Esophagus squamous epithelium (tissue), 5 donors: ENCODE measurements around the gene NAB2. TPM values are rescaled to one million over a fixed set of nuclear protein-coding genes. Genes with fewer than 3 reads are reported as not detected.

ENCODE experiments used
- DNase-seq: peaks from one replicate; lab custom pipeline; 2025; lab: John Stamatoyannopoulos, UW
- H3K27ac ChIP-seq, 4 donors: fragments of 200-600 bp; sonication (generic); one replicate each; pipeline ENCODE4 v1.5.1; 2016 to 2019; ENCODE audit warnings: mild to moderate bottlenecking in 1 of 4
- H3K27me3 ChIP-seq, 4 donors: fragments of 200-600 bp; sonication (generic); 1 replicate in 3 of 4; 2 replicates in 1 of 4; pipeline versions ENCODE4 v1.5.1 to v1.6.0; 2017 to 2021; ENCODE audit warnings: antibody characterized with exemption in 1 of 4
- H3K36me3 ChIP-seq, 3 donors: fragments of 200-600 bp; sonication (generic); one replicate each; pipeline ENCODE4 v1.5.1; 2016 to 2019
- H3K4me1 ChIP-seq, 3 donors: fragments of 200-600 bp; sonication (generic); one replicate each; pipeline ENCODE4 v1.5.1; 2017 to 2019
- H3K4me3 ChIP-seq, 4 donors: fragments of 200-600 bp; sonication (generic); 1 replicate in 3 of 4; 2 replicates in 1 of 4; pipeline ENCODE4 v1.5.1; 2016 to 2019; ENCODE audit warnings: mild to moderate bottlenecking in 2 of 4, moderate library complexity in 1 of 4
- H3K9me3 ChIP-seq, 3 donors: fragments of 200-600 bp; sonication (generic); one replicate each; pipeline ENCODE4 v1.5.1; 2016 to 2019
- POLR2A ChIP-seq, 4 donors: fragments of 450-650 bp; IDR thresholded peaks; one replicate each; pipeline ENCODE4 v1.6.1; 2017; ENCODE audit warnings: antibody characterized with exemption in 4 of 4, mild to moderate bottlenecking in 4 of 4, moderate library complexity in 3 of 4
- WGBS, 2 donors: methylation state at CpG; one replicate each; pipeline ENCODE4 v1.1.5; 2018; 5-methylcytosine and 5-hydroxymethylcytosine counted together
- intact Hi-C: fragments of 100-400 bp; cut with DNase I; formaldehyde crosslinking; loops from one replicate; pipeline ENCODE4 v1.15.0; 2022
- total RNA-seq, 4 donors: library from RNA; depleted of rRNA; stranded (reverse); fragments of >200 nt; gene quantifications; one replicate each; pipeline ENCODE4 v1.1.0, GENCODE V29; 2016
- TF ChIP-seq, protein P1 (sequence below), 6 experiments: fragments of 450-650 bp in 4 of 6; fragments of 200-600 bp in 2 of 6; sonication (generic) in 2 of 6; IDR thresholded peaks; one replicate each; pipeline ENCODE4 v1.5.1; 2016 to 2019; ENCODE audit warnings: antibody characterized with exemption in 6 of 6, mild to moderate bottlenecking in 4 of 6, moderate library complexity in 4 of 6
- donor health status: DM: yes; HTN: yes; CAD: no.

Gene NAB2
- total RNA-seq, 4 donors from 2014 or later: 9.1 to 25.2 (median 13.3) TPM

DNA sequence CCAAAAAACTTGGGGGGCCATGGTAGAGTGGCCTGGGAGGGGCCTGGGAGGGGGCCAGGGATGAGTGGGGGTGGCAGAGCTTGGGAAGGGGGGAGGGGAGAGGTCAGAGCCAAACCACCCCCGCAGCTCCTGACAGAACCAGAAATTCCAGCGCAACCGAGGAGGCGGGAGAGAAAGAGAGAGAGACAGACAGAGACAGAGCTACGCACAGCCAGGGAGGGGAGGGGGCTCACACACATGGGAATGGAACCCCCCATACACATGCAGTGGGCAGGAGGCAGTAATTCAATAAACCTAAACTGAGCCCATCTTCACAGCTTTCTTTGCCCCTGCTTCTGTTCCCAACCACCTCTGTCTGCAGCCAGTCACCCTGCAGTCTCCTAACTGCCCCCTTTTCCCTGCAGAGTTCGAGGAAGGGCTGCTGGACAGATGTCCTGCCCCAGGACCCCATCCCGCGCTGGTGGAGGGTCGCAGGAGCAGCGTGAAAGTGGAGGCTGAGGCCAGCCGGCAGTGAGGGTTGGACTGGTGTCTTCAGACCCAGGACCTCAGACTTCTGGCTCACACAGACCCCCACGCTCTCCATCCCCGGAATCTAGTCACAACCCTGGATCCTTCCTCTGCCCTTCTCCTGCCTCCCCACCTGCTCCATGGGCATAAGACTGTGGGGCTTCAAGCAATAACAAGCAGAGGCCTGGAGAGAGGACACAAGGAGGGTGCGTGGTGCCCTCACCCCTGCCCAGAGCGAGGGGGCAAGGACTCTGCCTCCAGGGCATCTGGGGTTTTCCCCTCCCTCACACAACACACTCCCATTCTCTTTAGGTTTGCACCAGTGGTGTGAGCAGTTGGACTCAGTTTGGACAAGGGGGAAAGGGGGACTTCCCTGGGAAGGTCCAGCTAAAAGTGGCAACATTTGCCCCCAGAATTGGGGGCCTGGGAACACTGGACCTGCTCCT, 5.6 kb downstream of the NAB2 start:
- TF ChIP-seq, protein P1, sequence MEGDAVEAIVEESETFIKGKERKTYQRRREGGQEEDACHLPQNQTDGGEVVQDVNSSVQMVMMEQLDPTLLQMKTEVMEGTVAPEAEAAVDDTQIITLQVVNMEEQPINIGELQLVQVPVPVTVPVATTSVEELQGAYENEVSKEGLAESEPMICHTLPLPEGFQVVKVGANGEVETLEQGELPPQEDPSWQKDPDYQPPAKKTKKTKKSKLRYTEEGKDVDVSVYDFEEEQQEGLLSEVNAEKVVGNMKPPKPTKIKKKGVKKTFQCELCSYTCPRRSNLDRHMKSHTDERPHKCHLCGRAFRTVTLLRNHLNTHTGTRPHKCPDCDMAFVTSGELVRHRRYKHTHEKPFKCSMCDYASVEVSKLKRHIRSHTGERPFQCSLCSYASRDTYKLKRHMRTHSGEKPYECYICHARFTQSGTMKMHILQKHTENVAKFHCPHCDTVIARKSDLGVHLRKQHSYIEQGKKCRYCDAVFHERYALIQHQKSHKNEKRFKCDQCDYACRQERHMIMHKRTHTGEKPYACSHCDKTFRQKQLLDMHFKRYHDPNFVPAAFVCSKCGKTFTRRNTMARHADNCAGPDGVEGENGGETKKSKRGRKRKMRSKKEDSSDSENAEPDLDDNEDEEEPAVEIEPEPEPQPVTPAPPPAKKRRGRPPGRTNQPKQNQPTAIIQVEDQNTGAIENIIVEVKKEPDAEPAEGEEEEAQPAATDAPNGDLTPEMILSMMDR (IDR thresholded peaks at IDR 0.05): no peak
- TF ChIP-seq POLR2A (IDR thresholded peaks at IDR 0.05): no peak
- intact Hi-C loops: no loop called here
- no peaks in the 10 kb centered on the region for H3K9me3 ChIP-seq
- peaks cover 23 to 82% (median 35%) of the 10 kb centered on the region in 3 donors for H3K36me3 ChIP-seq
- H3K27me3 ChIP-seq: no peaks in the 10 kb centered on the region
- peaks cover 55 to 99% (median 66%) of the 10 kb centered on the region in 3 donors for H3K4me1 ChIP-seq
- no peak for DNase-seq
- H3K4me3 ChIP-seq: peak overlapping the region in 2 of 4 donors; percentile 6 to 38
- H3K27ac ChIP-seq: peak overlapping the region; percentile 76 to 100 (median 98)
- 24 to 43% methylated on average over 11 to 15 of the region's 15 CpGs for WGBS, 2 donors

DNA sequence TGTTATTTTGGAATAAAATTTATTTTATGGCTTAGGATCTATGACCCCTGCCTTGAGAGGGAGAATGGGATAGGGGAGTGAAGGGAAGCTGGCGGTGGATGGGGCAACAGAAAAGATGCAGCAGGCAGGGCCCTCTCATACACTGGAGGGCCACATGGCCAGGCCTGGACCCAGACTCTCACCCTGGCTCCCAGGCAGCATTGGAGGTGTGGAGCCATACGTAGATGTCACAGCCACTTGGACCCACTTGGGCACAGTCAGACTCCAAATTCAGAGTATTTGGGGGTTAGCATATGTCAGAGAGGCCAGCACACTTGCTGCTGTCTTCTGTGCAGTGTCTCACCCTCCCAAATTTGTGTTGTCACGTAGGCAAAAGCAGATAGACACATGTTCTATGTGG, 6.5 kb downstream of the NAB2 start:
- no peak for DNase-seq
- Histone ChIP-seq H3K27ac (peak overlapping the region; percentile 76 to 100 (median 98)), H3K4me3 (no peak overlapping the region), H3K9me3 (no peaks in the 10 kb centered on the region), H3K4me1 (peaks cover 55 to 100% (median 64%) of the 10 kb centered on the region in 3 donors), H3K36me3 (peaks cover 26 to 92% (median 35%) of the 10 kb centered on the region in 3 donors), H3K27me3 (no peaks in the 10 kb centered on the region)
- intact Hi-C loops: no loop called here
- WGBS, 2 donors: 42 to 65% methylated on average over 2 to 3 of the region's 3 CpGs
- TF ChIP-seq POLR2A (IDR thresholded peaks at IDR 0.05): no peak
- TF ChIP-seq, protein P1 (IDR thresholded peaks at IDR 0.05): no peak

GRCh38 chr12:57096099-57096572, 7.2 kb downstream of the NAB2 start:
- Histone ChIP-seq H3K4me1 (peaks cover 52 to 100% (median 57%) of the 10 kb centered on the region in 3 donors), H3K36me3 (peaks cover 26 to 94% (median 35%) of the 10 kb centered on the region in 3 donors), H3K27ac (peak overlapping the region; percentile 76 to 100 (median 98)), H3K4me3 (no peak overlapping the region), H3K9me3 (no peaks in the 10 kb centered on the region), H3K27me3 (no peaks in the 10 kb centered on the region)
- DNase-seq: no peak
- peak in 1 of 4 donors; percentile 7 for TF ChIP-seq POLR2A (IDR thresholded peaks at IDR 0.05)
- TF ChIP-seq, protein P1 (IDR thresholded peaks at IDR 0.05): no peak
- intact Hi-C loops: no loop called here
- 49 to 54% methylated on average over 4 to 6 of the region's 6 CpGs for whole genome bisulfite sequencing, 2 donors

DNA sequence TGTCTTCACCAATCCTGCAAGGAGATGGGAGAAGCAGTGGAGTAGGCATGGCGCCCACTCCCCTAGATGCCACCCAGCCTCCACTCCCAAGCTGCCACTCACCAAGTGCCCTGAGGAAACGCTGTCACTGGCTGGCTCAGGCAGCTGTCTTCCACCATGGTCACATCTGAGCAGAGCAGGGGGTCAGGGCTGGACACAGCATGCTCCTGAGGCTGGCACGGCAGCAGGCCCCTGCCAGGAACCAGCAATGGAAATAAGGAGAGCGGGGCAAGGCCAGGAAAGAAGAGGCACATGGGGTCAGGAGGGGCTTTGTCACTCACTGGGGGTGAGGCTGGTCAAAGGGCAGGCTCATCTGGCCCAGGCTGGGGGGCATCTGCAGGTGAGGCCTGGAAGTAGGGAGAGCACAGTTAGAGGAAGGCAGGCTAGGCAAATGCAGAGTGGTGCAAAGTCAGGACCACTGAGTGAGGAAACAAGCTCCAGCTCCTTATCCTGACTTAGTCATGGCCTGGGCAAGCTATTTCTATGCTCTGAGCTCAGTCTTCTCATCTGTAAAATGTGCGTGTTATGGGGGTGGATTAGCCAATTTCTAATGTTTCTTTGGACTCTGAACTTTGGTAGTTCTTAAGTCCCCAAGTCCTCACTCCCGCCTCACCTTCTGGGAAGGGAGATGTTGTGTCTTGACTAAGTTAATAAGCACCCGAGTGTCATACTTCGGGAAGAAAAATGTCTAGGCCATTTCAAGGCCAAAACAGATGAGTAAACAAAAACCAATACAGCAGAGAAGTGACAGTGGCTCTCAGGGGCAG, 8.0 kb downstream of the NAB2 start:
- H3K9me3 ChIP-seq: no peaks in the 10 kb centered on the region
- 83 to 84% methylated on average over 6 of the region's 8 CpGs for WGBS, 2 donors
- DNase-seq: no peak
- TF ChIP-seq, protein P1 (IDR thresholded peaks at IDR 0.05): no peak
- no peak for TF ChIP-seq POLR2A (IDR thresholded peaks at IDR 0.05)
- intact Hi-C loops: no loop called here
- H3K36me3 ChIP-seq: peaks cover 26 to 94% (median 30%) of the 10 kb centered on the region in 3 donors
- peak overlapping the region; percentile 76 to 100 (median 98) for H3K27ac ChIP-seq
- no peak overlapping the region for H3K4me3 ChIP-seq
- H3K27me3 ChIP-seq: no peaks in the 10 kb centered on the region
- H3K4me1 ChIP-seq: peaks cover 49 to 100% (median 50%) of the 10 kb centered on the region in 3 donors
